ENCODE measurements around the gene HYPK.
"Not testable (repeated sequence)": the region's sequence is repeated elsewhere in the genome, so short reads cannot be mapped to it uniquely, and the experiment has no call there.

The HYPK gene

GRCh38 chr15:43795197-43795596 lies 5.2 kb upstream of the HYPK start:
- ChIA-PET POLR2A (ENCODE audit: low non-redundant PET) (no interaction called here), CTCF (interaction anchor here (0.6 kb wide), 1 partner anchor 313 kb away, joined by 3 read pairs; no protein-coding TSS in a partner anchor)
- H3K27ac ChIP-seq, result peak overlapping the region; percentile 33
- no peak for DNase-seq (ENCODE audit: low spot score)
- TF ChIP-seq, protein P1, sequence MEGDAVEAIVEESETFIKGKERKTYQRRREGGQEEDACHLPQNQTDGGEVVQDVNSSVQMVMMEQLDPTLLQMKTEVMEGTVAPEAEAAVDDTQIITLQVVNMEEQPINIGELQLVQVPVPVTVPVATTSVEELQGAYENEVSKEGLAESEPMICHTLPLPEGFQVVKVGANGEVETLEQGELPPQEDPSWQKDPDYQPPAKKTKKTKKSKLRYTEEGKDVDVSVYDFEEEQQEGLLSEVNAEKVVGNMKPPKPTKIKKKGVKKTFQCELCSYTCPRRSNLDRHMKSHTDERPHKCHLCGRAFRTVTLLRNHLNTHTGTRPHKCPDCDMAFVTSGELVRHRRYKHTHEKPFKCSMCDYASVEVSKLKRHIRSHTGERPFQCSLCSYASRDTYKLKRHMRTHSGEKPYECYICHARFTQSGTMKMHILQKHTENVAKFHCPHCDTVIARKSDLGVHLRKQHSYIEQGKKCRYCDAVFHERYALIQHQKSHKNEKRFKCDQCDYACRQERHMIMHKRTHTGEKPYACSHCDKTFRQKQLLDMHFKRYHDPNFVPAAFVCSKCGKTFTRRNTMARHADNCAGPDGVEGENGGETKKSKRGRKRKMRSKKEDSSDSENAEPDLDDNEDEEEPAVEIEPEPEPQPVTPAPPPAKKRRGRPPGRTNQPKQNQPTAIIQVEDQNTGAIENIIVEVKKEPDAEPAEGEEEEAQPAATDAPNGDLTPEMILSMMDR (conservative IDR thresholded peaks at IDR 0.05; ENCODE audit: low read depth), result no peak

DNA sequence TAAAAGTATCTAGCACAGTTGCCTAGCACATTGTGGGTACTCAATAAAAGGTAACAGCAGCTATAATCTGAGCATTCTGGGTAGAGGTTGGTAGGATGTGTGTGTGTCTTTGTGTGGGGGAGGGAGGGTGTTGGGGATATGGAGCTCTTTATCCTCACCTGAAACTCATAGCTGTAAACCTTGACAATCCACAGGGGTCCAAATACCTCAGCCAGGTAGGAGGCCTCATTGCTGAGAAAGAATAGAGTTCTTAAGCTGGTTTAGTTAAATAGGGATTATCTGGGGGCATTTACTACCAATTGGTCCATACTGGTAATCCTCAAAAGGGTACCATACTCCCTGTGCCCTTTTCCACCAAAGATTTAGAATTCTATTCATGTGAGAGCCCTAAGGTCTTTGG lies 4.4 kb upstream of the HYPK start:
- no peak for DNase-seq (ENCODE audit: low spot score)
- POLR2A ChIA-PET (ENCODE audit: low non-redundant PET), result no interaction called here
- CTCF ChIA-PET, result no interaction called here
- TF ChIP-seq, protein P1 (conservative IDR thresholded peaks at IDR 0.05; ENCODE audit: low read depth), result no peak
- no peak overlapping the region for H3K27ac ChIP-seq

DNA sequence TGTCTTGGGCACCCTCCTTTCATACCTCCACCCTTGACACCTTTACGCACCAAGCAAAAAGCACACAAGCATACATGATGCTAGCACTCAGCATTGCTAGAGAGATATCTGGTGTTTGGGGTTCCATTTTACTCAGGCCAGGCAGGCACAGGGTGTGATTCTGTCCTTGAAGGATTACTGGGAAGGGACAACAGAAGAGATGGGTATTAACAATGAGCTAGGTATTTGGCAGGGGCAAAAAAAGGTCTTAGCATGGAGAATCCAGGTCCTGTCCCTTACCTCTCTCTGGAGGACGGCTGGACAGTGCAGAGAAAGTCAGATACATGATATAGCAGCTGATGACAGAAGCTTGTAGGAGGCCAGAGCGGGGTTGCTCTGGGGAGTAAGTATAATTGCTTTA lies 3.8 kb upstream of the HYPK start:
- H3K27ac ChIP-seq, result no peak overlapping the region
- DNase-seq (ENCODE audit: low spot score), result no peak
- CTCF ChIA-PET, result interaction anchor here (0.6 kb wide), 1 partner anchor 21 kb away, joined by 4 read pairs; no protein-coding TSS in a partner anchor
- TF ChIP-seq, protein P1 (conservative IDR thresholded peaks at IDR 0.05; ENCODE audit: low read depth), result no peak
- POLR2A ChIA-PET (ENCODE audit: low non-redundant PET), result no interaction called here

DNA sequence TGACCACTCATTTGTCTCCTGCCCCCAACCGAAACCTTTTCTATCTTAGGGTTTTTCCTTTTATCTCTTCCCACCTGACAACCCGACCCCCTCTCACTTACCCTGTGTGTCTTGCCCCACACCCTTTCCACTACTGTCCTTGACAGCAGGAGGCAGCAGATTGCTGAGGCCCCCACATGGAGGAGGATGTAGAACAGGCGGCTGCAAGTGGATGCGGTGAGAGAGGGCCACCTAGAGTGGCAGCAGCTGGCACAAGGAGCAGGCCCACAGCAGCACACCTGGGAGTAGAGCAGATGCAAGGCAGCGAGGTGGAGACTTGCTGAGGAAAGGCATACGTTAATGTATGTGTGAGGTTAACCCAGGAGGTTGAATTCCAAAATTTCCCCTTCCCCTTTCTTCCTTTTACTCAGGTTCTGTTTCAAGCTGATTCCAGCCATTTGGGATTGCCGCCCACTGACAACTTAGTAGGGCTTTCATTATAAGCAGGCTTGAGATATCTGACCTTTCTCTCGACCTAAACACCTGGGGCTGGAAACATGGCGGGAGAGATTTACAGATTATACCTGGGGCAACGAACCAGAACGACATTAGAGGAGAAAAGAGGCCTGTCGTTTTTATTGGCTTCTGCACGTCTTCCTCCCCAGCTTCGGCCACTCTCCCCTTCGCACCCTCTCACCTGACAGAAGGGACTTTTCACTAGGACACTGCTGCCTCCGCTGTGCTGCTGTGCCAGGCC lies 1.0 kb upstream of the HYPK start:
- TF ChIP-seq, protein P1 (conservative IDR thresholded peaks at IDR 0.05; ENCODE audit: low read depth), result no peak
- ChIA-PET CTCF (no interaction called here), POLR2A (ENCODE audit: low non-redundant PET) (no interaction called here)
- H3K27ac ChIP-seq, result peak overlapping the region; percentile 84
- no peak for DNase-seq (ENCODE audit: low spot score)

DNA sequence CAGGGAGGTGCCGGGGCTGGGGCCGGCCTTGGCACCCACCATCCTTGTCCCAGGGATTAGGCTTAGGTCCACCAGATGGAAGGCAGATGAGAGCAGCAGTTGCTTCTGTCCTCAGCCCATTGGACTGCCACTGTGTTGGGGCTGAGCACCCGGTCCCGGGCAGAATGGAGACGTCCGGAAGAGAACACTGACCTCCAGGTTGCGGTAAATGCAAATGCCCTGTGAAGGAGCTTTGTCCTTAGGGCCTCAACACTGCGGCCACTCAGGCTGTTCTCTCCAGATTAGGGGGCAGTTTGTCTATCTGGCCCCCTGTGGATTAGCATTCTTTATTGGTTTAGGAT lies 484 bp upstream of the HYPK start, which contains the start of gene SERINC4:
Gene SERINC4 (minus strand): TSS at position 276 of the 341 bp plus-strand sequence. CDS start 234 bp downstream, at position 42.
- POLR2A ChIA-PET (ENCODE audit: low non-redundant PET), result no interaction called here
- peak within 1 kb of the TSS; percentile 84 for H3K27ac ChIP-seq
- TF ChIP-seq, protein P1 (conservative IDR thresholded peaks at IDR 0.05; ENCODE audit: low read depth), result no peak
- CTCF ChIA-PET, result no interaction called here
- DNase-seq (ENCODE audit: low spot score), result no peak

GRCh38 chr15:43802676-43803075 lies 2.3 kb downstream of the HYPK start:
- peak overlapping the region; percentile 30 for H3K27ac ChIP-seq
- POLR2A ChIA-PET (ENCODE audit: low non-redundant PET); CTCF ChIA-PET; DNase-seq (ENCODE audit: low spot score): not testable (repeated sequence)

- H3K27ac ChIP-seq, result no peak overlapping the region
- ChIA-PET POLR2A (ENCODE audit: low non-redundant PET) (no interaction called here), CTCF (interaction anchor here (0.5 kb wide), 1 partner anchor 23 kb away, joined by 3 read pairs; no protein-coding TSS in a partner anchor)
- TF ChIP-seq, protein P1 (conservative IDR thresholded peaks at IDR 0.05; ENCODE audit: low read depth), result no peak
- DNase-seq (ENCODE audit: low spot score), result no peak
These were observed 8.1 kb downstream of the HYPK start for GRCh38 chr15:43808435-43808950.

All from RWPE1 (cell line).